ENCODE results near the gene WWC2. TPM values are rescaled to one million over a fixed set of nuclear protein-coding genes. Genes with fewer than 3 reads are reported as not detected.
"Not testable (repeated sequence)": the region's sequence is repeated elsewhere in the genome, so short reads cannot be mapped to it uniquely, and the experiment has no call there.

WWC2 gene
- total RNA-seq, 1 experiment from 2014 or later = 82.8 TPM

- POLR2A ChIA-PET (ENCODE audit: low non-redundant PET) = no interaction called here
- CTCF ChIA-PET = no interaction called here
- TF ChIP-seq EZH2 (IDR thresholded peaks at IDR 0.05; ENCODE audit: borderline replicate concordance, low read depth, low read length, poor library complexity, severe bottlenecking) = no peak
- no peak for TF ChIP-seq CTCF (conservative IDR thresholded peaks at IDR 0.05; ENCODE audit: low read depth, low read length)
Measured at GRCh38 chr4:183190900-183191527, 92.0 kb downstream of the WWC2 start.

GRCh38 chr4:183191630-183192029 lies 92.6 kb downstream of the WWC2 start:
- DNase-seq (ENCODE audit: low spot score) = no peak

More at GRCh38 chr4:183190900-183191527, 92.0 kb downstream of the WWC2 start:
- BruUV-seq (replicated peaks) = no TSS peak
- H3K27ac ChIP-seq (ENCODE audit: low read depth, low read length, poor library complexity, severe bottlenecking) = no peak overlapping the region
- H3K9me3 ChIP-seq (ENCODE audit: low read depth, low read length, poor library complexity, severe bottlenecking) = no peaks in the 10 kb centered on the region
- peaks cover 35% of the 10 kb centered on the region for H3K4me1 ChIP-seq (ENCODE audit: insufficient read depth, low read length, poor library complexity, severe bottlenecking)
- no peaks in the 10 kb centered on the region for H3K27me3 ChIP-seq (replicated peaks; ENCODE audit: insufficient read depth, low read depth, low read length, poor library complexity)
- H3K36me3 ChIP-seq (ENCODE audit: insufficient read depth, low read length, poor library complexity, severe bottlenecking) = peaks cover 6% of the 10 kb centered on the region
- intact Hi-C loops (cut with micrococcal nuclease; ENCODE audit: unreplicated experiment) = no loop called here
- no peak overlapping the region for H3K4me3 ChIP-seq (ENCODE audit: low read depth, low read length, poor library complexity, severe bottlenecking)
- DNase-seq (ENCODE audit: low spot score) = no peak

DNA sequence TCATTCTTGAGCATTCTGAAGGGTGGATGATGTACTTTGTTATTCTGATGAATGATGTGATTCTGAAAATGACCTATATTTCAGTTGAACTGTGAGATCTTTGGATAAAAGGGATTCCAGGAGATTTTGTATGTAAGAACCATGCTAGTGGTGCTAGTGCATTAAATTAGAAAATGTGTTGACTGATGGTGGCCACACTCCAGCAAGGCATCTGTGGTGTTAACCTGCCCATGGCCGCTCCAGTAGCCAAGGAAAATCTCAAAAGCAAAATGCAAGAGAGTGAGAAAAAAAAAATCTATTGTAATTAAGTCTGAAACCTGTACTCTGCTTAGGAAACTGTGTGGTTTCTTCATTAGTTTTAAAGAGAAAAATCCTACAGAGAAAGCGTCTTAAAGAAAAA lies 93.5 kb downstream of the WWC2 start:
- TF ChIP-seq CTCF (conservative IDR thresholded peaks at IDR 0.05; ENCODE audit: low read depth, low read length) (no peak), EZH2 (IDR thresholded peaks at IDR 0.05; ENCODE audit: borderline replicate concordance, low read depth, low read length, poor library complexity, severe bottlenecking) (no peak)
- CTCF ChIA-PET = no interaction called here
- POLR2A ChIA-PET (ENCODE audit: low non-redundant PET) = no interaction called here

More at GRCh38 chr4:183191630-183192029, 92.6 kb downstream of the WWC2 start:
- ChIA-PET POLR2A (ENCODE audit: low non-redundant PET) (no interaction called here), CTCF (no interaction called here)
- Histone ChIP-seq H3K27me3 (replicated peaks; ENCODE audit: insufficient read depth, low read depth, low read length, poor library complexity) (no peaks in the 10 kb centered on the region), H3K4me3 (ENCODE audit: low read depth, low read length, poor library complexity, severe bottlenecking) (no peak overlapping the region), H3K36me3 (ENCODE audit: insufficient read depth, low read length, poor library complexity, severe bottlenecking) (peaks cover 6% of the 10 kb centered on the region), H3K27ac (ENCODE audit: low read depth, low read length, poor library complexity, severe bottlenecking) (no peak overlapping the region), H3K9me3 (ENCODE audit: low read depth, low read length, poor library complexity, severe bottlenecking) (no peaks in the 10 kb centered on the region), H3K4me1 (ENCODE audit: insufficient read depth, low read length, poor library complexity, severe bottlenecking) (peaks cover 35% of the 10 kb centered on the region)
- TF ChIP-seq EZH2 (IDR thresholded peaks at IDR 0.05; ENCODE audit: borderline replicate concordance, low read depth, low read length, poor library complexity, severe bottlenecking) = no peak
- TF ChIP-seq CTCF (conservative IDR thresholded peaks at IDR 0.05; ENCODE audit: low read depth, low read length) = no peak
- no TSS peak for BruUV-seq (replicated peaks)
- intact Hi-C loops (cut with micrococcal nuclease; ENCODE audit: unreplicated experiment) = no loop called here

GRCh38 chr4:183193730-183194338 lies 94.8 kb downstream of the WWC2 start:
- BruUV-seq (replicated peaks); H3K36me3 ChIP-seq (ENCODE audit: insufficient read depth, low read length, poor library complexity, severe bottlenecking); H3K9me3 ChIP-seq (ENCODE audit: low read depth, low read length, poor library complexity, severe bottlenecking); H3K27me3 ChIP-seq (replicated peaks; ENCODE audit: insufficient read depth, low read depth, low read length, poor library complexity); intact Hi-C loops (cut with micrococcal nuclease; ENCODE audit: unreplicated experiment); H3K4me3 ChIP-seq (ENCODE audit: low read depth, low read length, poor library complexity, severe bottlenecking); POLR2A ChIA-PET (ENCODE audit: low non-redundant PET); DNase-seq (ENCODE audit: low spot score); H3K27ac ChIP-seq (ENCODE audit: low read depth, low read length, poor library complexity, severe bottlenecking); CTCF ChIA-PET: not testable (repeated sequence)
- peaks cover 26% of the 10 kb centered on the region for H3K4me1 ChIP-seq (ENCODE audit: insufficient read depth, low read length, poor library complexity, severe bottlenecking)

More for the DNA sequence above, 93.5 kb downstream of the WWC2 start:
- H3K9me3 ChIP-seq (ENCODE audit: low read depth, low read length, poor library complexity, severe bottlenecking) = no peaks in the 10 kb centered on the region
- no peak overlapping the region for H3K27ac ChIP-seq (ENCODE audit: low read depth, low read length, poor library complexity, severe bottlenecking)
- intact Hi-C loops (cut with micrococcal nuclease; ENCODE audit: unreplicated experiment) = no loop called here
- H3K36me3 ChIP-seq (ENCODE audit: insufficient read depth, low read length, poor library complexity, severe bottlenecking) = peaks cover 6% of the 10 kb centered on the region
- no peak for DNase-seq (ENCODE audit: low spot score)
- no TSS peak for BruUV-seq (replicated peaks)
- H3K27me3 ChIP-seq (replicated peaks; ENCODE audit: insufficient read depth, low read depth, low read length, poor library complexity) = no peaks in the 10 kb centered on the region
- H3K4me3 ChIP-seq (ENCODE audit: low read depth, low read length, poor library complexity, severe bottlenecking) = no peak overlapping the region
- peaks cover 31% of the 10 kb centered on the region for H3K4me1 ChIP-seq (ENCODE audit: insufficient read depth, low read length, poor library complexity, severe bottlenecking)
